ENCODE results near the gene GDF15.

The GDF15 gene

DNA sequence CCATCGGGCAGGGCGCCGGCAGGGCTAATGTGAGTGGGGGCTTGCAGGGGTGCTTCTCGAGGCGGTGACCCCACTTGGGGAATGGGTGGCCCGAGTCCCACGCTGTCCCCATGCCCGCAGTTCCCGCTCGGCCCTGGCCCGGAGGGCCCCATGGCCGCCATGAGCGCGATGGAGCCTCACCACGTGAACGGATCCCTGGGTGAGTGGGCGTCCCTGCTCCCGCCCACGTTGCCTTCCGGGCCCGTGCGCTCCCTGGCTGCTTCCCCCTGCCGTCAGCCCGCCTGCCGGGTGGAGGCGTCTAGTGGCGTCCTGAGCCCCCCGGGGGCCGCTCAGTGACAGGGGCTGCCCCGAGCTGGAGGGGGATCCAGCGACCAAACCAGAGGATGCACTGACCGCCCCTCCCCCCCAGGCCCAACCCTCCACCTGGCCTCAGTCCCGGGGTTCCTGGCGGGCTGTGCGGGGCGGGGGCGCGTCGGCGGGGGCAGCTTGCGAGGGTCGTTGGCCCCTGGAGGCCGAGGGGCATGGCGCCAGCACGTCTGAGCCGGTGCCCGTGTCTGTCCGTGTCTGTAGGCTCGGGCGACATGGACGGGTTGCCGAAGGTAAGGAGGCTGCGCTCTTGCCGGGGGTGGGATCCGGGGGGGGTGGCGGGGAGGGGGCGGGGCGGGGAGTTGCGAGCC is 47.2 kb downstream of the GDF15 start:
- DNase-seq = peak; percentile 41

DNA sequence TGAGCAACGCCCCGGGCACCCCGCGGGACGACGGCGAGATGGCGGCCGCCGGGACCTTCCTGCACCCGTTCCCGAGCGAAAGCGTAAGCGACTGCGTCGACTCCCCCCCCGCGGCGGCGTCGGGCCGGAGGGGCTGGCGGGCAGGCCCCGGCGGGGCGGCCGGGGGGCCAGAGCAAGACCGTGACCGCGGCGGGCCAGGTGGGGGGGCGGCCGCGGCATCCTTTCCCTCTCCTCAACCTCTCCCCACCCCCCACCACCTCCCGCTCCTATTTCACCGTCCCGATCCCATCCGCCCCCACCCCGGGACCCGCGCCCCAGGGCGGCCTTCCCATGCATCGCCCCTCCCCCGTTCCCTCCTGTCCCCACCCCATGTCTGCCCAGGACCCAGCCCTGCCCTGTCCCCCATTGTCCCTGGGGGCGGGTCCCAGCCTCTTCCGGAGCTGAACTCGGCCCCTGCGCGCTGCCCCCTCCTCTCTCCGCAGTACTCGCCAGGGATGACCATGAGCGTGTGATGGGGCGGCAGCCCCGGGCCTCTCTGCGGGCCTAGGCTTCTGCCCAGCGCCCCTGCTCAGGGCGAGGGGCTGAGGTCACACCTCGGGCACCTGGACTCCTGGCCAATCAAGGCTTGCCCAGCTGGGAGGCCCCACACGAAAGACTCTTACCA is 47.9 kb downstream of the GDF15 start:
- DNase-seq = no peak

DNA sequence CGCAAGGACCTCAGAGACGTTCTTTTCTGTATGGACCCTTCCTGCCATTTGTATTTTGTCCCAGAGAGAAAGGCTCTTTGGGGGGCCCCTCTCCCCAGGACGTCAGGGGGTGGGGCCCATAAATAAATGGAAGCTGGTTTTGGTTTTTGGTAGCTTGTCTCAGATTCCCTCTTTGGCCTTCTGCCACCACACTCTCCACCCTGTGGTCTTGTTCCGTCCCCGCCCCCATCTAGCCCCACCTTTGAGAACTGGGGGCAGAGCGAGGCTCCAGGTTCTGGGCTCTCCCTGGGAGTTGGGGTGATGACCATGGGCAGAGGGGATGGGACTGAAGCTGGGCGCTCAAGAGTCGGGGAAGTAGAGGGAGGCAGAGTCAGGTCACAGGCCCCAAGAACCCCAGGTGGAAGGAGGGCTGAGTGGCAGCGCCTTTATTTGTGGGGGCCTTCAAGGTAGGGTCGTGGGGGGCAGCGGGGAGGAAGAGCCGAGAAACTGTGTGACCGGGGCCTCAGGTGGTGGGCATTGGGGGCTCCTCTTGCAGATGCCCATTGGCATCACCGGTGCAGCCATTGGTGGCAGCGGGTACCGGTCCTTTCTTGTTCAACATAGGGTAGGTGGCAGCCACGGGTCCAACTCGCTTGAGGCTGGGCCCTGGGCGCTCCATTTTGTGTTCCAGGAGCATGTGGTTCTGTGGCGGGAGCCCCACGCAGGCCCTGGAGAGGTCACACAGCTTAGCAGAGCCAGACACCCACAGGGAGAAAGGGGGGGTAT is 48.6 kb downstream of the GDF15 start:
- DNase-seq = no peak

DNA sequence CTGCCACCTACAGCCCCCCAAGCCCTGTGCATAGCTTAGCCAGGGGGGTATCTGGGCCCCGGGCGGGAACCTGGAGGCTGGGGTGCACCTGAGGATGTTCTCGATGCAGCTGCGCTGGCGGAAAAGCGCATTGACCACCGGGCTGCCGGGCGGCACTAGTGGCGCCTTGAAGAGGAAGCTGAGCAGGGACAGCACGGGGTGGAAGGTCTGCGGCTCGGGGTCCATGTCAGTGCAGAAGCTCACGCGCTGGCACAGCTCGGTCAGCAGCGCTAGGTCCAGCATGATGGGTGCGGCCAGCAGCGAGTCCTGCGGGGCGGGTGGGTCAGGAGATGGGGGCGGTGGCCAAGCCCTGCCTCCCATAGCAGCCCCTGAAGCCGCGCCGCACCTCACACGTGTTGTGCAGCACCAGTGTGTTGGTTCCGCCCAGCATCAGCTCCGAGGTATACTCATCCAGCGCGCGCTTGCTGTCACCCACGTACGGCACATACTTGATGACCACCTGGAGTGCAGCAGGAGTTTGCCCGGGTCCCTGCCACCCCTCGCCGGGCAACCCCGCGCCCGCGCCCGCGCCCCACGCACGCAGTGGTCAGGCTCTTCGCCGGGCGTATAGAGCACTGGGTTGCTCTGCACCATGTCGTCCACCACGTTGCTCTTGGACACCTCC is 49.4 kb downstream of the GDF15 start:
- no peak for DNase-seq

DNA sequence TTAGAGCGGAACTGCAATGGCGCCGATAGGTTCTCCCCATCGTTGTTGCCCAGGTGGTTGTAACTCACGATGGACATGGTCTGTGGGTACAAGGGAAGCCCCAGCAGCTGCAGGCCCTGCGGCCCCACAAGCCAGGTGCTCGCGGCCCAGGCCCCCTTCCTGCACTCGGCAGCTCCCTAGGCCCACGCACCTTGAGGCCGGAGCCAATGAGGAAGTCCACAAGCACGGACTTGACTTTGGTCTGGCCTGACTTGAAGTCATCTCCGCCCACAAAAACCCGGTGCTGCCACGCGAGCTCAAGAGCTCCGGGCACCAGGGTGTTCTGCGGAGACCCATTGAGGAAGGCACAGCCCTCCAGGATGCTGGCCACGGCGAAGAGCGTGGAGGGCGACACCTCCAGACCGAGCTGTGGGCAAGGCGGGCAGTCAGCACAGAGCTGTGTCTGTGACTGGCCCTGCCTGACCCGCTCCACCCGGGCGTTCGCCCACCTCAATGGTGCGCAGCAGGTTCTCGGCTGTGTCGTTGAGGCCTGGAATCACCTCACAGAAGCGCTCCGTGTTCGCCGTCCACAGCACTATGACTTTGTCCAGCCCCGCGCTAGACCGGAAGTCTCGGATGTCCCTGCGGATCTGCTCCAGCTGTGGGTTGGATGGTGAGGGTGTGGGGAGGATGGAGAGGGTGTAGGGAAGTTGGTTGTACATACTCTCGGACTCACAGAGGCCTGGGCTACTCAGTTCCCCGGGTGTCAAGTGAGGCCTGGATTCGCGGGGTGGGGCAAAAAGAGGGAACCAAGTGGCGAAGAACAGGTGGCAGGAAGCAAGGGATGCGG is 50.1 kb downstream of the GDF15 start:
- no peak for DNase-seq

DNA sequence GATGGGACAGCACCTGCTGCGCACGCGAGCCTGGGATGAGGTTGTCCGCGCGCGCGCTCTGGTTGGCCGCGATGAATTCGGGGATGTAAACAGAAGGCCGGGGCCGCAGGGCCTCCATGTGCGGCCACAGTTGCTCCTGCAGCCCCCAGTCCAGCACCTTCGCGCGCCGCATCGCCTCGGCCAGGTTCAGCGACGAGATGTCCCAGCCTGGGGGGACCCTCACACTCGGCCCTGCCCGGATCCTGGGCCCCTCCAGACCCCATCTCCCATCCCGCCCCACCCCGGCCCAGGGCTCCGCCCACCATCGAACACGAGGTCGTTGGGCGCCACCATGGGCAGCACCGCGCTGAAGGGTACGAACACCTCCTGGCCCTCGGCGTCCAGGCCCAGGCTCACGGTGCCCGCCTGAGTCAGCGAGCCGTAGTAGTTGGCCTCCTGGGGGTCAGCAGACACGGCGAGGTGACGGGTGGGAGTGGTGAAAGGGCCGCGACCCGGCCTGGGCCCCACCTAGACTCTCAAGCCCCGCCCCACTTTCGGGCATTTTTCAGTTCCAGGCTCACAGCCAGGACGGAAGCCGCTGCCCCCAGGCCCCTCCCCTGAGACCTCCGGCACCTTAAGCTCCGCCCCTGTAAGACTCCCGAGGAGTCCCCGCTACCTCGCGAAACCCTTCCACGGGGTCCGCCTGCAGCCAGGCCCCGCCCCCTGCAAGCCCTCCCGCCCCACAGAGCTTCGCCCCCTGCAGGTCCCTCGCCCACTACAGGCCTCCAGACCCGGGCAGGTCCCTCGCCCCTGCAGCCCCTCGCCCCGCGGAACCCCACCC is 50.9 kb downstream of the GDF15 start:
- DNase-seq = peak; percentile 70

DNA sequence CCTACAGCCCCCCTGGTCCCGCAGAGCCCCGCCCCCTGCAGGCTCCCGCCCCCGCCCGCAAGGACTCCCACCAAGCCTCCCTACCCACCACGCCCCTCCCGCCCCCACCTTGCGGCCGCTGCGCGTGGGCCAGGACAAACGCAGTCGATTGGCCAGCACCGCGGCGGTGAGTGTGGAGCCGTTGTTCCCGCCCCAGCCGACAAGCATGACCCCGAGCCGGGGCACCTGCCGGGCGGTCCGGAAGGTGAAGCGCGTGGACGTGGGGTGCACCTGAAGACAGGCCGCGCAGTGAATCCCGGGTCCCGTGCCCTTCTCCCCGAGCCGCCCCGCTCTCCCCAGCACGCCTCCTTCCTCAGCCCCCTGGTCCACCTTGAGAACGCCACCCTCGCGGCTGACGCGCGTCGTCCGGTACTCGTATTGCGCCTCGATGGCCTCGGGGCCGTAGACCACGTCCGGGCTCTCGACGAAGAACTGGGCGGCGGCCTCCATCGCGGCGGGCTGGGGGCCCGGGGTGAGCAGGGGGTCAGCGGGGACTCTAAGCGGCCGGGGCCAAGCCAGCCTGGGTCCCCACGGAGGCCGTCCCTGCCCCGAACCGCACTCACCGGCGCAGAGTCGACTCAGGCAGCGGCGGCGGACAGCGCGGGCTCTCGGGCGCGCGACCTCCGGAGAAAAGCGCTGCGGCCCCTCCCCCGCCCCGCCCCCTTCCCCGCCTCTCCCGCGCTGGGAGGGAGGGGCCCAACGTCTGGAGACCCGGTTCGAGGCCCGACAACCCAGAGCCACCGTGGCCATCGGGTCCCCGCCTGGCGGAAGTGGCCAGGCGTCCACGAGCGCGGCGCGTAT is 51.8 kb downstream of the GDF15 start, which contains the start of gene ISYNA1:
TSS of gene ISYNA1 (minus strand) at position 643 of the 840 bp plus-strand sequence. CDS start at position 489, 154 bp downstream.
- peak; percentile 58 for DNase-seq

DNA sequence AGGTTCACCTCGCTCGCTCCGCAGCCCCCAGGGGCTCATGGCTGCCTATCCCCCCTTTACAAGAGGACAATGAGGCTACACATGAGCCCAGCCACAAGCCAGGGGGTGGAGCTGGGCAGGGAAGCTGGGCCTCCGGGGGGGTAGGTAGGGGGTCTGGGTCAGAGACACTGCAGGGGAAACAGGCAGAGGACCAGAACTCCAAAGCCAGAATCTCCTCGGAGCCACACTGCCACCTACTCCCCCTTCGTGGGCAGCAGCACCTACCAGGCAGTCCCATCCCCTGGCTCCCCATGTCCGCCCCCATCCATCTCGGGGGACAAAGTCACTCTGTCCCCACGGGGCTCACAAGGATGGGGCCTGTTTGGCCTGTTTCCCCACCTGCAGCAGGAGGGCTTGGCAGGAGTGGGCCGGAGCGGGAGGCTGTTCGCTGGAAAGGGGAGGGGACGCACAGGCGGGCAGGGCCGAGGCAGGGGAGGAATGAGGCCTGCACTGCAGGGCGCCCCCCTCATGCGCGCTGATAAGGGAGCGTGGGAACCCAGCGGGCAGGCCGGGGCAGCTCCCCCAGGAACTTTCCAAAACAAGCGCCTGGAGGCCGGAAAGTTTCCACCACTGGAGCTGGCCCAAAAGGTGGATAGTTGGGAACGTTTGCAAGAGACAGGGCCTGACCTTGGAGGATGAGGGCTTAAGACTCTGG is 52.5 kb downstream of the GDF15 start:
- no peak for DNase-seq
